ENCODE data around the gene ABHD3. TPM values are rescaled to one million over a fixed set of nuclear protein-coding genes. Genes with fewer than 3 reads are reported as not detected.
"Not testable (repeated sequence)": the region's sequence is repeated elsewhere in the genome, so short reads cannot be mapped to it uniquely, and the experiment has no call there.

ABHD3 gene
- total RNA-seq, 1 donor from 2014 or later: 21.1 TPM

DNA sequence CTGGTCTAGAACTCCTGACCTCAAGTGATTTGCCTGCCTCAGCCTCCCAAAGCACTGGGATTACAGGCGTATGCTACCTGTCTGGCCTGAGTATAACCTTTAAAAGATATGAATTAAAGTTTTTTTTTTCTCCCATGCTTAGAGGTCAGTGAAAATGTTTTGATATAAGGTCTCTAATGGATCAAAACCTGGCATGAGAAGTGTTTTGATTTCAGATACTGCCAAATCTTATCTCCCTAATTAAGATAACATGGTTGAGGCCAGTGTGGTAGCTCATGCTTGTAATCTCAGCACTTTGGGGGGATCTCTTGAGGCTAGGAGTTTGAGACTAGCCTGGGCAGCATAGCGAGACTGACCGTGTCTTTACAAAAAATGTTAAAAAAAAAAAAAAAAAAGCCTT, 51.2 kb downstream of the ABHD3 start:
- peaks cover 0 to 9% of the 10 kb centered on the region in 2 donors for H3K36me3 ChIP-seq
- H3K4me3 ChIP-seq: no peak overlapping the region
- no peaks in the 10 kb centered on the region for H3K27me3 ChIP-seq
- no peak overlapping the region for H3K27ac ChIP-seq
- no peaks in the 10 kb centered on the region for H3K4me1 ChIP-seq
- TF ChIP-seq, protein P1, sequence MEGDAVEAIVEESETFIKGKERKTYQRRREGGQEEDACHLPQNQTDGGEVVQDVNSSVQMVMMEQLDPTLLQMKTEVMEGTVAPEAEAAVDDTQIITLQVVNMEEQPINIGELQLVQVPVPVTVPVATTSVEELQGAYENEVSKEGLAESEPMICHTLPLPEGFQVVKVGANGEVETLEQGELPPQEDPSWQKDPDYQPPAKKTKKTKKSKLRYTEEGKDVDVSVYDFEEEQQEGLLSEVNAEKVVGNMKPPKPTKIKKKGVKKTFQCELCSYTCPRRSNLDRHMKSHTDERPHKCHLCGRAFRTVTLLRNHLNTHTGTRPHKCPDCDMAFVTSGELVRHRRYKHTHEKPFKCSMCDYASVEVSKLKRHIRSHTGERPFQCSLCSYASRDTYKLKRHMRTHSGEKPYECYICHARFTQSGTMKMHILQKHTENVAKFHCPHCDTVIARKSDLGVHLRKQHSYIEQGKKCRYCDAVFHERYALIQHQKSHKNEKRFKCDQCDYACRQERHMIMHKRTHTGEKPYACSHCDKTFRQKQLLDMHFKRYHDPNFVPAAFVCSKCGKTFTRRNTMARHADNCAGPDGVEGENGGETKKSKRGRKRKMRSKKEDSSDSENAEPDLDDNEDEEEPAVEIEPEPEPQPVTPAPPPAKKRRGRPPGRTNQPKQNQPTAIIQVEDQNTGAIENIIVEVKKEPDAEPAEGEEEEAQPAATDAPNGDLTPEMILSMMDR (IDR thresholded peaks at IDR 0.05): no peak
- TF ChIP-seq POLR2AphosphoS5 (IDR thresholded peaks at IDR 0.05; ENCODE audit: insufficient read depth in 1 of 2, low read depth in 1 of 2) (no peak), POLR2A (IDR thresholded peaks at IDR 0.05) (no peak)
- intact Hi-C loops (cut with DNase I): no loop called here
- no peak for DNase-seq (ENCODE audit: extremely low spot score in 2 of 2)
- H3K9me3 ChIP-seq: no peaks in the 10 kb centered on the region

DNA sequence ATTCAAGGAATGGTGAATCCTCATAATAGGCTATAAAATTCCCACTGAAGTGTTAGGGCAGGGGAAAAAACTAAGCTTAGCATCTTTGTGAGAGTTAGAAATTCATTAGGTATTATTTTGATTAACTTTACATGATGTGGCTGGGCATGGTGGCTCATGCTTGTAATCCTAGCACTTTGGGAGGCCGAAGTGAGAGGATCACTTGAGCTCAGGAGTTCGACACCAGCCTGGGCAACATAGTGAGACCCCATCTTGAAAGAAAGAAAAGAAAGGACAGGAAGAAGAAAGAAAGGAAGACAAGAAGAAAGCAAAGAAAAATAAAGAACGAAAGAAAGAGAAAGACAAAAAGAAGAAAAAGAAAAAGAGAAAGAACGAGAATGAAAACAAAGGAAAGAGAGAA, 52.5 kb downstream of the ABHD3 start:
- DNase-seq (ENCODE audit: extremely low spot score in 2 of 2): no peak
- intact Hi-C loops (cut with DNase I): no loop called here
- no peak for TF ChIP-seq POLR2AphosphoS5 (IDR thresholded peaks at IDR 0.05; ENCODE audit: insufficient read depth in 1 of 2, low read depth in 1 of 2)
- TF ChIP-seq, protein P1 (IDR thresholded peaks at IDR 0.05): no peak
- TF ChIP-seq POLR2A (IDR thresholded peaks at IDR 0.05): no peak

DNA sequence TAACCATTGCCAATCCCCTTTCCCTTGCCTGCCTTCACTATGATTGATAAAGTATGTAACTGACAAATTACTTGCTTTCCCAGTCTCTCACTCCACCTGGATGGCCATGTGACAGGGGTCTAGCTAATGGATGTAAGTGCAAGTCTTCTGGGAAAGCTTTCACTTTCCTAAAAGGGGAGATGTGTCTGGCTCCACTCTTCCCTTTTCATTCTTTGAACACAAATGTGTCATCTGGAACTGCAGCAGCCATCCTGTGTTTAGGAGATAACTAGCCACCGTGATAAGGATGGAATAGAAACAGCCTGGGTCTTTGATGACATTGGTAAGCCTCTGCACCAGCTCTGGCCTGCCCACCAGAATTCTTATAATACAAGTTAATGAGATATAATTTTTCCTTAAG, 54.3 kb downstream of the ABHD3 start:
- no peaks in the 10 kb centered on the region for H3K36me3 ChIP-seq
- no peaks in the 10 kb centered on the region for H3K9me3 ChIP-seq
- TF ChIP-seq, protein P1 (IDR thresholded peaks at IDR 0.05): no peak
- TF ChIP-seq POLR2A (IDR thresholded peaks at IDR 0.05) (no peak), POLR2AphosphoS5 (IDR thresholded peaks at IDR 0.05; ENCODE audit: insufficient read depth in 1 of 2, low read depth in 1 of 2) (no peak)
- H3K4me1 ChIP-seq: no peaks in the 10 kb centered on the region
- no peaks in the 10 kb centered on the region for H3K27me3 ChIP-seq
- no peak overlapping the region for H3K27ac ChIP-seq
- DNase-seq (ENCODE audit: extremely low spot score in 2 of 2): no peak
- H3K4me3 ChIP-seq: no peak overlapping the region
- intact Hi-C loops (cut with DNase I): no loop called here

More for the DNA sequence above, 52.5 kb downstream of the ABHD3 start:
- H3K27me3 ChIP-seq: no peaks in the 10 kb centered on the region
- H3K27ac ChIP-seq: no peak overlapping the region
- H3K9me3 ChIP-seq: no peaks in the 10 kb centered on the region
- H3K4me3 ChIP-seq: no peak overlapping the region
- H3K36me3 ChIP-seq: peaks cover 0 to 9% of the 10 kb centered on the region in 2 donors
- no peaks in the 10 kb centered on the region for H3K4me1 ChIP-seq

DNA sequence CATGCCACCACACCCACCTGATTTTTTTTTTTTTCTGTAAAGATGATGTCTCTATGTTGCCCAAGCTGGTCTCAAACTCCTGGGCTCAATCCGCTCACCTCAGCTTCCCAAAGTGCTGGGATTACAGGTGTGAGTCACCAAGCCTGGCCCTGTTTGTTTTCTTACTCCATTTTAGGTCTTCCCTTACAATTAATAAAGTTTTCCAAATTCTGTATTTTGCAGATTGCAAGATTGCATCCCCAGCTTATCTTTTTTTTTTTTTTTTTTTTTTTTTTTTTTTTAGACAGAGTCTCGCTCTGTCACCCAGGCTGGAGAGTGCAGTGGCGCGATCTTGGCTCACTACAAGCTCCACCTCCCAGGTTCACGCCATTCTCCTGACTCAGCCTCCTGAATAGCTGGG, 64.2 kb downstream of the ABHD3 start:
- intact Hi-C loops (cut with DNase I); H3K4me3 ChIP-seq; H3K4me1 ChIP-seq; H3K27ac ChIP-seq; DNase-seq (ENCODE audit: extremely low spot score in 2 of 2); H3K9me3 ChIP-seq; H3K27me3 ChIP-seq; H3K36me3 ChIP-seq: not testable (repeated sequence)

DNA sequence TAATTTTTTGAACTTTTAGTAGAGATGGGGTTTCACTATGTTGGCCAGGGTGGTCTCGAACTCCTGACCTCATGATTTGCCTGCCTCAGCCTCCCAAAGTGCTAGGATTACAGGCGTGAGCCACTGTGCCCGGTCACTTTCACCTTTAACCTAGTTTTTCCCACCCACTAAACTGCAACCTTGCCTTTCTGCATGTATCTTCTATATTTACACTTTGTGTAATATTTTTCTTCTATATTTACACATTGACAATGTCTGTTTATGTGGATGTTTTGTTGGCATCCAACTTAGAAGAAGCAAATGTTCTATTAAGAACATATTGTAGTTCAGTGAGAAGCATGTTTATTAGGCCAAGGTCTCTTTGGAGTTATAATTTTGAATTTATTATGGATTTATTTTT, 65.8 kb downstream of the ABHD3 start:
- TF ChIP-seq, protein P1 (IDR thresholded peaks at IDR 0.05): no peak
- no peak for TF ChIP-seq POLR2AphosphoS5 (IDR thresholded peaks at IDR 0.05; ENCODE audit: insufficient read depth in 1 of 2, low read depth in 1 of 2)
- Histone ChIP-seq H3K9me3 (no peaks in the 10 kb centered on the region), H3K4me1 (no peaks in the 10 kb centered on the region), H3K4me3 (no peak overlapping the region), H3K27me3 (no peaks in the 10 kb centered on the region), H3K36me3 (no peaks in the 10 kb centered on the region), H3K27ac (no peak overlapping the region)
- intact Hi-C loops (cut with DNase I): no loop called here
- no peak for DNase-seq (ENCODE audit: extremely low spot score in 2 of 2)

DNA sequence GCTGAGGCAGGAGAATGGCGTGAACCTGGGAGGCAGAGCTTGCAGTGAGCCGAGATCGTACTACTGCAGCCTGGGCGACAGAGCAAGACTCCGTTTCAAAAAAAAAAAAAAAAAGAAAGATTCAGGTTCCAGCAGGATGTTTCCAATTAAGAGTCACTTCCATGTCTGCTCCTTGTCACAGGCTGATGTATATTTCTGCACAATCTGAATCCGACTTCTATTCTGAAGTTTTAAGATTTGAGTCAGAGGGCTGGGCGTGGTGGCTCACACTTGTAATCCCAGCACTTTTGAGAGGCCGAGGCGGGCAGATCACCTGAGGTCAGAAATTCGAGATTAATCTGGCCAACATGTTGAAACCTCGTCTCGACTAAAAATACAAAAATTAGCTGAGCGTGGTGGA, 67.8 kb downstream of the ABHD3 start:
- TF ChIP-seq POLR2AphosphoS5 (IDR thresholded peaks at IDR 0.05; ENCODE audit: insufficient read depth in 1 of 2, low read depth in 1 of 2): no peak
- TF ChIP-seq POLR2A (IDR thresholded peaks at IDR 0.05): no peak
- TF ChIP-seq, protein P1 (IDR thresholded peaks at IDR 0.05): no peak
- H3K27ac ChIP-seq: no peak overlapping the region
- H3K36me3 ChIP-seq: peaks cover 0 to 3% of the 10 kb centered on the region in 2 donors
- H3K27me3 ChIP-seq: no peaks in the 10 kb centered on the region
- no peaks in the 10 kb centered on the region for H3K4me1 ChIP-seq
- intact Hi-C loops (cut with DNase I): no loop called here
- no peaks in the 10 kb centered on the region for H3K9me3 ChIP-seq
- H3K4me3 ChIP-seq: no peak overlapping the region
- DNase-seq (ENCODE audit: extremely low spot score in 2 of 2): no peak

All from vagina (tissue), 2 donors.